SH-SY5Y (cell line): ENCODE data around the gene SMIM32.

Experiments used
- GATA2 ChIP-seq: IDR thresholded peaks from 2 replicates; pipeline ENCODE4 v1.6.1; 2011; ENCODE audit warnings: mild to moderate bottlenecking, low read depth, low read length
- GATA3 ChIP-seq: IDR thresholded peaks from 2 replicates; pipeline ENCODE4 v1.6.1; 2011; ENCODE audit warnings: low read depth, mild to moderate bottlenecking, low read length, moderate library complexity

- TF ChIP-seq GATA2 (no peak), GATA3 (no peak)
Measured at GRCh38 chr5:136226401-136226800, 33.4 kb upstream of the SMIM32 start.
